ENCODE results near the gene SLCO3A1.

DNA sequence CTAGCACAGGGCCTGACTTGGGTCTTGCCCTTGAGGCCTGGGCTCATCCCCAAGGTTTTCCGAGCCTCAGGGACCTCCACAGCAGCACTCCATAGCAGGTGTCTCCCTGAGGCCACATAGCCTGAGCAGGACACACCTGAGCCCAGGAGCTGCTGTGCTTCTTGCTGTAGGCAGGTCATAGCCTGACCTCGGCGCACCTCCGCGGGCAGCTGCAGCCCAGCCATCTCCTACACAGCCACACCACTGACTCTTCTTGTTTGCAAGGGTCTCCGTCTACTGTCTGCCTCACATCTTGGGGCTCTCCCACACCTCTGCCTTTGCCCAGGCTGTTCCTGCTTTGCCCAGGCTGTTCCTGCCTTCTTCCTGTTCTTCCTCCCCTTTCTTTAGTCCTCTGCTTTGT, 224.8 kb downstream of the SLCO3A1 start:
- TF ChIP-seq, protein P1, sequence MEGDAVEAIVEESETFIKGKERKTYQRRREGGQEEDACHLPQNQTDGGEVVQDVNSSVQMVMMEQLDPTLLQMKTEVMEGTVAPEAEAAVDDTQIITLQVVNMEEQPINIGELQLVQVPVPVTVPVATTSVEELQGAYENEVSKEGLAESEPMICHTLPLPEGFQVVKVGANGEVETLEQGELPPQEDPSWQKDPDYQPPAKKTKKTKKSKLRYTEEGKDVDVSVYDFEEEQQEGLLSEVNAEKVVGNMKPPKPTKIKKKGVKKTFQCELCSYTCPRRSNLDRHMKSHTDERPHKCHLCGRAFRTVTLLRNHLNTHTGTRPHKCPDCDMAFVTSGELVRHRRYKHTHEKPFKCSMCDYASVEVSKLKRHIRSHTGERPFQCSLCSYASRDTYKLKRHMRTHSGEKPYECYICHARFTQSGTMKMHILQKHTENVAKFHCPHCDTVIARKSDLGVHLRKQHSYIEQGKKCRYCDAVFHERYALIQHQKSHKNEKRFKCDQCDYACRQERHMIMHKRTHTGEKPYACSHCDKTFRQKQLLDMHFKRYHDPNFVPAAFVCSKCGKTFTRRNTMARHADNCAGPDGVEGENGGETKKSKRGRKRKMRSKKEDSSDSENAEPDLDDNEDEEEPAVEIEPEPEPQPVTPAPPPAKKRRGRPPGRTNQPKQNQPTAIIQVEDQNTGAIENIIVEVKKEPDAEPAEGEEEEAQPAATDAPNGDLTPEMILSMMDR (IDR thresholded peaks at IDR 0.05; ENCODE audit: insufficient read depth, low read length), result no peak
- TF ChIP-seq GABPA (IDR thresholded peaks at IDR 0.05; ENCODE audit: low read depth), result no peak
- no peak for TF ChIP-seq POLR2AphosphoS5 (IDR thresholded peaks at IDR 0.05; ENCODE audit: low read depth)

All from HL-60 (cell line).